Stimulated activated CD8-positive, alpha-beta memory T cell treated with anti-CD3 and anti-CD28 coated beads, Interleukin-4, amount 100 ng/mL, for 4 hours (primary cell): ENCODE data around the gene NRDE2.

ENCODE experiments used
- DNase-seq, 2 donors: peaks; one replicate each; pipeline ENCODE4 v3.0.0-alpha.2; 2020; ENCODE audit warnings: low read depth in 2 of 2, low spot score in 1 of 2

The NRDE2 gene

GRCh38 chr14:90300611-90301047, 31.1 kb downstream of the NRDE2 start:
- DNase-seq: no peak

GRCh38 chr14:90299408-90299807, 32.3 kb downstream of the NRDE2 start:
- DNase-seq: no peak

DNA sequence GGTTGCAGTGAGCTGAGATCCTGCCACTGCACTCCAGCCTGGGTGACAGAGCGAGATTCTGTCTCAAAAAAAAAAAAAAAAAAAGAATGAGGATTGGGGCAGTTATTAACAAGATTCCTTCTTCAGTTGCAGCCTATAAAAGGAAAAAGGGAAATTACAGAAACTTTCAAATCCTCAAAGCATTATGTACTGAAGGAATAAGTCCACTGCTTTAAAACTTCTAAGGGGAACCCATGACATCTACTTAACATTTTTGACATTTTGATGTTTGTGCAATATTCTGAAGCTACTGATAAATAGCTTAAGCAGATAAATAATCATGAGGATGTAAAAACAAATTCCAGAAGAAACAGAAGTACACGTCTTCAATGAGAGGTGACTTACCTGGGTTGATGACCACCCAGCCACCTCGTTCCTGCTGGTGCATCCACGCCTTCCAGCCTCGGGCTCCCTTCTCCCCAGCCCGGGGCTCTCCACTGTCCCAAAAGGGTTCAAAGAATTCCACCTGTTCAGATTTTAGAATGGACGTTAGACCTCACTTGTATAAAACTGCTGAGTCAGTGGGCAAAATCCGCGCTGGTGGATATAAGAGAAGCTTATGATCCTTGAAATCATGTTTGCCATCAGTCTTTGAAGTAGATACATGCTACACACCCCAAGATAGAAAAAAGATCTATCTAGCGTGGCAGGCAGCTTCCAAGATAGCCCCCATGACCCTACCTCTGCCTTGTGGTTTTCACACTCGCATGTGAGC, 33.7 kb downstream of the NRDE2 start:
- no peak for DNase-seq

DNA sequence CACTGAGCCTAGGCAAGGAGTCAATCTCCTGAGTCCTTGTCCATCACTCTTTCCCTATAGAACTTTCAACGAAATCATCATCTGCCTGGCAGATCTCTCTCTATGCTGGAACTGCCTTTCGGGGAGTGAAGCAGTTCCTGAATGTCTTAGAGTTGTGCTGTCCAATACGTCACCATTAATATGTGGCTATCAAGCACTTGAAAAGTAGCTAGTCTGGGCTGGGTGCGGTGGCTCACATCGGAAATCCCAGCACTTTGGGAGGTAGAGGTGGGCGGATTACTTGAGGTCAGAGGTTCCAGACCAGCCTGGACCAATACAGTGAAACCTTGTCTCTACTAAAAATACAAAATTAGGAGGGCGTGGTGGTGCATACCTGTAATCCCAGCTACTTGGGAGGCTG, 35.1 kb downstream of the NRDE2 start:
- DNase-seq: no peak

- no peak for DNase-seq
These were observed 35.7 kb downstream of the NRDE2 start for GRCh38 chr14:90295870-90296516.

DNA sequence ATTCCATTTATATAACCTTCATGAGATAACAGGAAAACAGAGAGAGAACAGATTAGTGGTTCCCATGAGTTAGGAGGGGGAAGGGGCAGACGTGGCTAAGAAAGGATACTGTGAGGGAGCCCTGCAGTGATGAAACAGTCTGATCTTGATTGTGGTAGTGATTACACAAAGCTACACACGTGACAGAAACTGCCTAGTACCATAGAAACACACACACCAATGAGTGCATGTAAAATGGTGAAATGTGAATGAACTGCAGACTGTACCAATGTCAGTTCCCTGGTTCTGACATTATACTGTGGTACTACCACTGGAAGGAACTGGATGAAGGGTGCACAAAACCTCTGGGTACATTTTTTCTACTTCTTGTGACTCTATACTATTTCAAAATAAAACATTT, 36.9 kb downstream of the NRDE2 start:
- no peak for DNase-seq

DNA sequence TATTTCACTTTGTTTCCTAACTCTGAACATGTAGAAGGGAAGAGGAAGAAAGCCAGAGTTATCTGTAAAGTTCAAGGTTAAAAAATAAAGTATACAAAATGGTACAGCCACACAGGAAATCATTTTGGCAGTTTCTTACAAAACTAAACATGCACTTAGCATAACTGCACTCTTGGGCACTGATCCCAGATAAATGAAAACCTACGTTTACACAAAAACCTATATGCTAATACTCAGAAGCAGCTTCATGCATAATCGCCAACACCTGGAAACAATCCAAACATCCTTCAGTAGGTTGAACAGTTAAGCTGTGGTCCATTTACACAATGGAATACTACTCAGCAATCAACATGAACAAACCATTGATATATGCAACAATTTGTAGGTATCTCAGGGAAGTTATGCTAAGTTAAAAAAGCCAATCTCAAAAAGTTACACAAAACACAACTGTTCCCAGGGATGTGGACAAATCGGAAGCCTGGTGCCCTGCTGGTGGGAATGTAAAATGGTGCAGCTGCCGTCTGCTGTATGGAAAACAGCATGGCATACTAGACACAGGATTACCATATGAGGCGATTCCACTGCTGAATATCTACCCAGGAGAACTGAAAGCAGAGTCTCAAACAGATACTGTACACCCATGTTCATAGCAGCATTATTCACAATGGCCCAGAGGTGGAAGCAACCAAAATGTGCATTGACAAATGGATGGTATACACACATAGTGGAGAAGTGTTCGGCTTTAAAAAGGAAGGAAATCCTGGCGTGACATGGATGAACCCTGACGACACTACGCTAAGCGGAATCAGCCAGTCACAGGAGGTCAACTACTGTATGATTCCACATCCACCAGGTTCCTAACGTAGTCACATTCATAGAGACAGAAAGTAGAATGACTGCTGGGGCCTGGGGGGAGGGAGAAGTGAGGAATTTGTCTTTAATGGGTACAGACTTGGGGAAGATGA, 37.7 kb downstream of the NRDE2 start:
- no peak for DNase-seq

DNA sequence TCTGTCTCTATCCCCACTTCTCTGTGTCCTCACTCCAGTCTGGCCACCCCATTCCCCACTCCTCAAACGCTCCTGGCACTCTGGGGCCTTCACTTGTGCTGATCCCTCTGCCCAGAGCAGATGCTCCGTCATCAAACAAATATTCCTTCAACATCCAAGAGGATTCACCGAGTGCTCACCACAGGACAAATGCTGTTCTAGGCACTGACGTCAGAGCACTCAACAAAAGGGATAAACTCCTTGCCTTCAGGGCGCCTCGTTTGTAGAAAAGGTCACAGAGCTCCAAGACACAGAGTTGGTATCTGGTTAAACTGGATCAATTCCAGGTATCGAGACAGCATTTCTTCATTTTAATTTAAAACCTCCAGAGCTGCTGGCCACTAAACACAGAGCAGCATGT, 40.0 kb downstream of the NRDE2 start:
- DNase-seq: no peak

- no peak for DNase-seq
These were observed 41.3 kb downstream of the NRDE2 start for GRCh38 chr14:90290337-90291011.

DNA sequence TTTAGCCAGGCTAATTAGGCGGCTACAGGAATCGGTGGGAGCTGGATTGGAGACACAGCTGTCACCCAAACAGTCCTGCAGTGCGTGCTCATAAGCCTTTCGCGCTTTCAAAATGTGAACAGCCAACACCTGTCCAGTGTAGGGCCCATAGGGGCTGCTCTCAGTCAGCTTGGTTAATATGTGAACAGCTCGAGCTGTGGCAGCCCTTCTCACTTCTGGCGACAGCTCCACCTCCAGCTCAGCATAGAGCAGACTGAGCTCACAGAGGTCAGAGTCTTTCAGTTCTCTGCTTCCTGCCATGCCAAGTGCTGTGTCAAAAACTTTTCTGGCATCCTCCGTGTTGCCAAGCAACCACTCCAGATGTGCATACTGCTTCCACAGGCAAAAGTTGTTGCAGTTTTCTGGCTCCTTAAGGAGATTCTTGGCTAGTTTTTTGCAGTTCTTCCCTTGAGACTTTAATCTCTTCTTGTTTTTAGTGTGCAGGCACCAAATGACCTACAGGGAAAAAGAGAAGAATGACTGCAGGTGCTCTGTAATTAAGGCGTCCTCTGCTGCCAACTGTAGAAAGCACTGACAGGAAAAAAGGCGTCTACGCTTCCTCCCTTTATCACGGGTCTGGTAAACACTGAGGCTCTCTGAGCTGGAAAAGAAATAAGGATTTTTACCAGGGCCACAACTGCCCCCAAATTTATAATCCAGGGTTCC, 42.9 kb downstream of the NRDE2 start:
- DNase-seq: no peak

DNA sequence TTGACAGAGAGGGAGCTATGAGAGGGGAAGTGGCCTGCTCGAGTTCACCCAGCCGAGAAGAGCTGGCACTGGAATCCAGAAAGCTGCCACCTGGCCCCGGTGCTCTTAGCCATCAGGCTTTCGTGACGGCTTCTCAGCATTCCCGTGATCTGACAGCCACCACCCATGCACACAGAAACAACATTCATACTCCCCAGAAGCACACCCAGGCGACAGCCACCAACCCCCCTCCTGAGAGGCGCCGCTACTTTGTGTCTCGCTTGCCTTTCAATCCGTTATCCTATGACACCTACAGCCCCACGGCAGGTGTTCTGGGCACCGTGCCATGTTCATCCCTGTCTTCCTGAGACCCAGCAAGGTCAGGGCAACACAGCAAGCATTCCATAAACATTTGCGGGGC, 44.0 kb downstream of the NRDE2 start:
- DNase-seq: no peak

- DNase-seq: no peak
These were observed 50.0 kb downstream of the NRDE2 start for GRCh38 chr14:90281756-90282155.

- DNase-seq: no peak
These were observed 50.5 kb downstream of the NRDE2 start for GRCh38 chr14:90281261-90281660.

DNA sequence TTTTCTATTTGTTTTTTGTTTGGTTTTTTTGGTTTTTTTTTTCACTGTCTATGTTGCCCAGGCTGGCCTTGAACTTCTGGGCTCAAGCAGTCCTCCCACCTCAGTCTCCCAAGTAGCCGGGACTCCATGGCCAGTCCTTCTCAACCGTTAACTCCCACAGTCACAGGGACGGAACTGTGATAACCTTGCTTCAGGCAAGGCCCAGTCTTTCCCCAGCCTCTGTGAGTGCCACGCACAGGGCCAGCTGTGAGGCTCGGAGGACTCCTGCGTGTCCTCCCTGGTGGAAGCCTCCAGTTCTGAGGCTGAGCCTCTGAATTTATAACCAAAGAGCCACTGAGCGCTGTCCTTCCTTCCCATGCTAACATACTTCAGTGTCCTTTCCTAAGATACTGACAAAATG, 51.6 kb downstream of the NRDE2 start:
- DNase-seq: no peak

DNA sequence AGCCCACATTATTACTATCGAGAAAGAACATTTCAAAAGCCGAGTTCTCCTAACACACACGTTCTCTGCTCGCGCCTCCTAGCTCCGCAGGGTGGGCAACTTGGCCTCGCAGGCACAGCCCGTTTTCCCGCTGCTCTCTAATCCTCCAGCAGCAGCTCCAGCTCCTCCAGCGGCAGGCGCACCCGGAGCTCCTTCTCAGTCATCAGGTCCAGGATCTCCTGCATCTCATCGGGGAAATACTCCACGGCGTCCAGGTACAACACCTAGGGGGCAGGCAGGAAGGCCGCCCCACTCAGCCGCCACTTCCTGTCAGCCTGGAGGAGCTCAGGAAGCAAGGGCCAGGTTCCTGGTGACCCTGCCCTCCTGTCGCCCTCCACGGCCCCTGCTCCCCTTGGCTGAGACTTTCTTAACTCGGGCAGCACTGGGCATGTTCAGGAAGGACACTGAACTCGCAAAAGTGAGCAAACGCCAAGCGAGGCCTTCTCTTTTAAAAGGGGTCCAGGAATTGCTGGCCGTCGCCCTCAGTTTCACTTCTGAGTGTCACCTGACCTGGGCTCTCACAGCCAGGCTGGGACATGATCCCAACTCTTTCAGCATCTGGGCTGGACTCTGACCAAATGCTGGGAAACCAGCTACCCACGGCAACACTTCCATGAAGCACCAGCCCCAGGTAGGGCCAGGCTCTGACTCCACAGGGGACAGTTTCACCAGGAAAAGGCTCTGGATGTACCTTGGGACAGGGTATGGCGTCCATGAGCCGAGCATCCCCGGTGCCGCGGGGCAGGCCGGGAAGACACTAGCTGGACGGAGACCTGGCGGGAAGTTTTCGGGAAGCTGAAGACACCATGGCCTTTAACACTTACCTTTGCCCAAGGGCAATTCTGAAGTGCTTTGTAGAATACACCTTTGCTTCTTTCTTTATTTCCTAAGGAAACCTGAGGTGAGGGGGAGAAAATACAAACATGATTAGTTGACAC, 53.3 kb downstream of the NRDE2 start:
- DNase-seq: no peak

- no peak for DNase-seq
These were observed 54.1 kb downstream of the NRDE2 start for GRCh38 chr14:90277581-90278198.

DNA sequence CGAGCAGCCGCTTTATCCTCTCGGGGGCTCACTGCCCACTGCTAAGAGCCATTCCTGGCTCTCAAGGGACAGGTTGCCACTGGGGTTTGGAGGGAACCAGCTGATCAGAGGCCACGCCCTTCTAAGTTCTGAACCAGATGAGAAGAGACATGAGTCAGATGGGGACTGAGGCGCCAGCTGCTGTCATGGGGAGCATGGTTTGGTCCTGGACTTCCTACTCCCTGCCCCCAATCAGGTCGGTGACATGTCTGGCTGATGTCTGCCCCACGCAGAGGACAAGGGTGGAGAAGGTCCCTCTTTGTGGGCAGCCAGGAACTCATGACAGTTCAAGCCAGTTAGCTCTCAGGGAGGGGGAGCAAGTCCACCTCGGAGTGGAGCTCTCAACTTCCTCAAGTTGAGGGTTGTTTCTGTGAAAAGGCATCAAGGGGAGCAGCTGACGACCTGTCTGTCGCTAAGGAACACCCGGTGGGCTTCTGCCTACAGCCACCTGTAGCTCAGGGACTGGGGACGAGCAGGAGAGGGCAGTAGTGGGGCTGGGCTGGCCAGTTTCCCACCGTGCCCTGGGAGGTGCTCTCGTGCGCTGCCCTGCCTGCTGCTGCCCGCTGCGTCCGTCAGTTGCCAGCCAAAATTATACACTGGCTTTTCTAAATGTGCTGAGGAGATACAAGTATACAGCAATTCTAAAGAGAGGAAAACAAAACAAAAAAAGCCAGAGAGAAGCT, 54.9 kb downstream of the NRDE2 start:
- DNase-seq: no peak

DNA sequence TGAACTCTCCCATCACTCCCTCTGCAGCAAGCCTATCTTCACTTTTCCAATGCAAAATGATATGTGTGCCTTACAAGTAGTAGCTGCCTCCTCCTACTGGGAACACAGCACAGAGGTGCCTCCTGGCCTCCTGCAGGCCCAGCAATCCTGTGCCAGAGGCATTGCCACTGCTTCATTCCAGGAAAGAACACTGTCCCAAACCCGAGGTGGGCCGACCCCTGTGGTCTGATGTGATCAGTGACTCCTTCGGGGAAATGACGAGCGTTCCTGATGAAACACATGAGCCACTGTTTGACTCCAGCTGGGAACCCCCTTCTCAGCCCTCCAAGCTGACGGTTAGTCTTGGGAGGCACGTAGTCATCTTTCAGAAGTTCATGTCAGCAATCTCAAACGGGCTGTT, 55.9 kb downstream of the NRDE2 start:
- no peak for DNase-seq
